HG02885 (cell line): ENCODE results near the gene RBM24.

ENCODE experiments used
- ATAC-seq: cut with Tn5 transposase; IDR thresholded peaks from one replicate; pipeline ENCODE4 v1.9.1; 2021; ENCODE audit warnings: mild to moderate bottlenecking; ENCODE audit not compliant: unreplicated experiment, poor library complexity

The RBM24 gene

DNA sequence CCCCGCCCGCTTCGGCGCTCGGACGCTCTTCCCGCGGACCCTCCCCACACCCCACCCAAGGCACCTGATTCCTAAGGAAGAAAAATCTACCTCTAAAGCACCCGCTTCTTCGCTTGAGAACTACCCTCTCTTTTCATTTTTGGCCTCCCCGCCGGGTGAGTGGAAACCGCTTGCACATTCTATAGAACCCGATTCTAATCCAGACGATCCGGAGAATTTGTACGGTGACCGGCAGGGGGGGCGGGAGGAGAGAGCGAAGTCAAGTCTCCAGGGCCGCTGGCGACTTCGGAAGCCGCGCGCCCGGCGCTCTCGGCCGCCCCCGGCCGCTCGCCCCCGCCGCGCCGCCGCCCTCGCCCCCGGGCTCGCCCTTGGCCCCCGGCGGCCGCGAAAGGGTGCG lies at the start of gene RBM24:
Gene RBM24, plus strand, starts transcription at position 262 of the 397 bp plus-strand sequence. CDS start 221 bp downstream, outside the sequence.
- no peak for ATAC-seq

DNA sequence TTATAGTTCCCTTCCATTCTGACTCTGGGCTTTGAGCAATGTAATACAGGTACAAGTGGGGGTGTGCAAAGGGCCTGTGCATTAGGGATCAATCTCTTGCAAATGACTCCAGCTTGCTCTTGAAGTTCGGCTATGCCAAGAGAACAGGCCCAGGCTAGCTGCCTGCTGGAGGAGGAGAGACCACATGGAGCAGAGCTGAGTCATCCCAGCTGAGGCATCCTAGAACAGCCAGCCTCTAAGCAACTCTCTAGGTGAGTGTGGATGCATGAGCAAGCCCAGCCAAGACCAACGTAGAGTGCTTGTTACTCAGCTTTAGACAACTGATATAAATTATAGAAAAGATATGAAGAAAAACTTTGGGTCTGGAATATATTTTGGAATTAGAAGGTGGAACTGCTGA lies 47.6 kb upstream of the RBM24 start:
- ATAC-seq: no peak

GRCh38 chr6:17237246-17237645 lies 43.9 kb upstream of the RBM24 start:
- ATAC-seq: no peak

DNA sequence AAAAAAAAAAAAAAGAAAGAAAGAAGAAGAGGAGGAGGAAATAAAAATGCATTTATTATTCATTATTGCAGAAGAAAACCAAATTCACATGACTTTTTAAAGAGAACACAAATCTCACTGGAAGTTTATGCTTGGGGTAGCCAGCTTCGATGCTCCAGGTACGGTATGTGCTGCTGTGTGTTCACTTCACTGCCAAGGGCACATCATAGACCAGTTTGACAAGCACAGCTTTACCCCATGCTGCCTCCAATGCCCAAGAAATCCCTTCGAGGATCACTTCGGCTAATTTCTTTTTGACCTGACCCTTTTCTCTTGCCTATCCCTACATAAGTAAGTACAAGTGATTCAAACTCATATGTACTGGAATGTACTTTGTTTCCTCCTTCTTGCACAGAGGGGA lies 41.9 kb upstream of the RBM24 start:
- no peak for ATAC-seq

- no peak for ATAC-seq
Measured at GRCh38 chr6:17240803-17241500, 40.2 kb upstream of the RBM24 start.

GRCh38 chr6:17242087-17242486 lies 39.1 kb upstream of the RBM24 start:
- no peak for ATAC-seq

DNA sequence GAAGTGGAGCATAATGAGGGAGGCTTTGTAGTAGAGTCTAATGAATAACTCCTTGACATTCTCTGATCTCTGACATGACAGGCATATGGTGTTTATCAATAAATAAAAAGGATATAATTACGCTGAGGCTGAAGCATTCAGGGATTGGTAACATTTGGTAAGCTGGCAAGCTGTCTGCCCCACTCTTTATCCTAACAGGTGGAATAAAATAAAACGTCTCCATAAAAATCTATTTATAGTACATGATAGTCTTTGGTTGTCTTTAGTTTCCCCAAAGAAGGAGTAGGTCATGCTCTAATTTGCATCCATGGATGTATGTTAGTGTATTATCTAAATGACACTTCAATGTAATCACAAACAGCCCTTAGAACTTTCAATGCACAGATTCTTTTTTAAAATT lies 30.9 kb upstream of the RBM24 start:
- ATAC-seq: no peak

- ATAC-seq: no peak
Measured at GRCh38 chr6:17251953-17252352, 29.2 kb upstream of the RBM24 start.

DNA sequence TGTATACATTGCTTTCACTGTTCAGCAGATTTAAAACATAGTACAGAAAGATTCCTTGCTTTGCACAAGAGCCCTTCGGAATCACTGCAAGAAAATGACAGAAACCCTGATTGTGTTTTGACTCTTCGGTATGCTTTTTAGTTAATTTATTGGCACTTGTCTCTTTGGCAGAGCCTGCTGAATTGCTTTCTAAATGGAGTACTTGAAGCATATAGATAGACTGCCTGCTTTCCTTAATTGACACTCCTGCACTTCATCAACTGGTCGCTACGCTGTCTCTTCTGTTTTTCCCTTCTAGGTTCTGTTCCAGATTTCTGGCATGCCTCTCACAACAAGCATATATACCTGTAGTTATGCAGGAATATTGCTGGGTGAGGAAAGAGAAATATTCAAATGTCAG lies 22.4 kb upstream of the RBM24 start:
- no peak for ATAC-seq

GRCh38 chr6:17265570-17265969 lies 15.6 kb upstream of the RBM24 start:
- no peak for ATAC-seq

- ATAC-seq: no peak
Measured at GRCh38 chr6:17267566-17267965, 13.6 kb upstream of the RBM24 start.

DNA sequence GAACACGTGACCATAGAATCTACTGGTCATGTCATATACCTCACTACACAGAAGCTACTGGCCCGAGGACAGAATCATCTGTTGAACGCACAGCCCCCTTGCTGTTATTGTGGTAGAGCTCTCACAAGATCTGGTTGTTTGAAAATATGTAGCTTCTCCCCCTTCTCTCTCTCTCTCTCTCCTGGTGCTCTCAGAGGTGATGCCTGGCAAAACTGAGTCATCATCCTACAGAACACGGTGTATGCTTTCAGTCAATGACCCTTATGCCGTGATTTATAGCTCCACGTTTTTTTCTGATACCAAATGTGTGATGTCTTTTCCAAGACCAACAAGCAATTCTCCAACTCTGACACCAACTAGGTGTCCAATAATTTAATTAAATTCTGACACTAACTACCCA lies 13.0 kb upstream of the RBM24 start:
- ATAC-seq: no peak

GRCh38 chr6:17269840-17270239 lies 11.3 kb upstream of the RBM24 start:
- no peak for ATAC-seq

- ATAC-seq: no peak
Measured at GRCh38 chr6:17271628-17272027, 9.5 kb upstream of the RBM24 start.

DNA sequence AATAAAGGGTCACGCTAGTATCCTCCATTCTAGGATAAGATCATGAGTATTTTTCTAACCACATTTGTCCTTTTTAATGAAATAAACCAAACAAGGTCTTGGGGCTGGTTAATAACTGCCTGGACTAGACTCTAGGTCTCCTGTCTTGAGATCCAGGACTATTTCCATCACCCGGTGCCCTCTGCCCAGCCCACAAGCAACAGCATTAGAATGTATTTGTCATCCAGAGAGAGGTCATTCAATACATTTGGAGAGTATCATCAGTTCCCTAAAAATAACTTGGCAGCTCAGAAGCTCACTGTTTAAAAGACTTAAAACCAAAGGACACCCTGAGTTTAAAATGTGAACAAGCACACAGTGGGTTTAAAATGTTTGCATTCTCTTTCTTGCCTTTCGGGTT lies 4.4 kb upstream of the RBM24 start:
- no peak for ATAC-seq

GRCh38 chr6:17277256-17277655 lies 3.9 kb upstream of the RBM24 start:
- no peak for ATAC-seq

GRCh38 chr6:17278289-17279063 lies 2.7 kb upstream of the RBM24 start:
- ATAC-seq: no peak

GRCh38 chr6:17280138-17280537 lies 1.0 kb upstream of the RBM24 start:
- ATAC-seq: no peak

DNA sequence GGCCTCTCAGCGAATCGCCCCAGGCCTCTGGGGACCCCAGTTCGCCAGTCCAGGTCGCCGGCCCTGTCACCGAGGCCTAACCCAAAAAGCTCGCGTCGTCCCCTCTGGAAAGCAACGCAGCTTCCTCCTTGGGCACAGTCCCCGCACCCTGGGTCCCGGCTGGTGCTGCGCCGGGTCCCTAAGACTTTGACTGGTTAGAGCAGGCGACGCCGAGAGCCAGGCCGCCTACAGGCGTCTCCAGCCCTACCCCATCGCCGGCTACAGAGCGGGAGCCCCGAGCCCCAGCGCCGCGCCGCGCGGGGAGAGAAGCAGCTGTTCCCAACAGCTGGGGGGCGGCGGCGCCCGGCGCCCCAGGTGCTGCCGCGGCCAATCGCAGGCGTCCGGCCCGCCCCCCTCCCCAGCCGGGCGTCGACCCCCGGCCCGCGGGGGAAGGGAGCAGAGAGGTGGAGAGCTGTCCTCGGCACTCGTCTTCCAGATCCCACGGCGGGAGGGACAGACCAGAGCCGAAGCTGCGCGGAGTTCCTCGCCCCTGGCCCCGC lies 540 bp upstream of the RBM24 start:
- no peak for ATAC-seq

- no peak for ATAC-seq
Measured at GRCh38 chr6:17281497-17282481, 628 bp downstream of the RBM24 start.
